ENCODE results near the gene CIAO2B. TPM values are rescaled to one million over a fixed set of nuclear protein-coding genes. Genes with fewer than 3 reads are reported as not detected.

Gene CIAO2B
- total RNA-seq, 2 donors from 2014 or later, result 75.3 to 118 TPM

DNA sequence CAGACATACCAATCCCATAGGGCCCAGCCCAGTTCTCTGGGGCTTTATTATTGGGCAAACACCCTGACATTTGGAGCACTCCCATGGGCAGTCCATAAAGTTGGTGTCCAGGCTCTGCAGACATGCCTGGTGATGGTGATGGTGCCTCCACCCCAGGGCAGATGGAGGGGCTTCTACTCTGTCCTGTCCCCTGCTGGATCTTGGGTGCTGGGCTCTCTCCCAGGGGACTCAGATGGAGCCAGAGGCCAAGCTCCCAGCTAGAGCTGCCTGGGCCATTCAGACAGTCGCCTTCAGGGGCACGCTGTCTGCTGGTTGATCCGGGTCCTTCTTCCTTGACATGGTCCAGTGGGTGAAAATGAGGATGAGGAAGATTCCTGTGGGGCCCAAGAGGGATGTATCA, 26.1 kb downstream of the CIAO2B start:
- H3K4me3 ChIP-seq, result no peak overlapping the region
- TF ChIP-seq, protein P1, sequence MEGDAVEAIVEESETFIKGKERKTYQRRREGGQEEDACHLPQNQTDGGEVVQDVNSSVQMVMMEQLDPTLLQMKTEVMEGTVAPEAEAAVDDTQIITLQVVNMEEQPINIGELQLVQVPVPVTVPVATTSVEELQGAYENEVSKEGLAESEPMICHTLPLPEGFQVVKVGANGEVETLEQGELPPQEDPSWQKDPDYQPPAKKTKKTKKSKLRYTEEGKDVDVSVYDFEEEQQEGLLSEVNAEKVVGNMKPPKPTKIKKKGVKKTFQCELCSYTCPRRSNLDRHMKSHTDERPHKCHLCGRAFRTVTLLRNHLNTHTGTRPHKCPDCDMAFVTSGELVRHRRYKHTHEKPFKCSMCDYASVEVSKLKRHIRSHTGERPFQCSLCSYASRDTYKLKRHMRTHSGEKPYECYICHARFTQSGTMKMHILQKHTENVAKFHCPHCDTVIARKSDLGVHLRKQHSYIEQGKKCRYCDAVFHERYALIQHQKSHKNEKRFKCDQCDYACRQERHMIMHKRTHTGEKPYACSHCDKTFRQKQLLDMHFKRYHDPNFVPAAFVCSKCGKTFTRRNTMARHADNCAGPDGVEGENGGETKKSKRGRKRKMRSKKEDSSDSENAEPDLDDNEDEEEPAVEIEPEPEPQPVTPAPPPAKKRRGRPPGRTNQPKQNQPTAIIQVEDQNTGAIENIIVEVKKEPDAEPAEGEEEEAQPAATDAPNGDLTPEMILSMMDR (IDR thresholded peaks at IDR 0.05), result no peak
- no peaks in the 10 kb centered on the region for H3K9me3 ChIP-seq
- H3K36me3 ChIP-seq, result no peaks in the 10 kb centered on the region
- peak overlapping the region in 1 of 2 donors; percentile 96 for H3K27ac ChIP-seq
- DNase-seq (ENCODE audit: low spot score), result no peak
- H3K4me1 ChIP-seq, result peaks cover 0 to 52% of the 10 kb centered on the region in 2 donors
- H3K27me3 ChIP-seq, result no peaks in the 10 kb centered on the region

DNA sequence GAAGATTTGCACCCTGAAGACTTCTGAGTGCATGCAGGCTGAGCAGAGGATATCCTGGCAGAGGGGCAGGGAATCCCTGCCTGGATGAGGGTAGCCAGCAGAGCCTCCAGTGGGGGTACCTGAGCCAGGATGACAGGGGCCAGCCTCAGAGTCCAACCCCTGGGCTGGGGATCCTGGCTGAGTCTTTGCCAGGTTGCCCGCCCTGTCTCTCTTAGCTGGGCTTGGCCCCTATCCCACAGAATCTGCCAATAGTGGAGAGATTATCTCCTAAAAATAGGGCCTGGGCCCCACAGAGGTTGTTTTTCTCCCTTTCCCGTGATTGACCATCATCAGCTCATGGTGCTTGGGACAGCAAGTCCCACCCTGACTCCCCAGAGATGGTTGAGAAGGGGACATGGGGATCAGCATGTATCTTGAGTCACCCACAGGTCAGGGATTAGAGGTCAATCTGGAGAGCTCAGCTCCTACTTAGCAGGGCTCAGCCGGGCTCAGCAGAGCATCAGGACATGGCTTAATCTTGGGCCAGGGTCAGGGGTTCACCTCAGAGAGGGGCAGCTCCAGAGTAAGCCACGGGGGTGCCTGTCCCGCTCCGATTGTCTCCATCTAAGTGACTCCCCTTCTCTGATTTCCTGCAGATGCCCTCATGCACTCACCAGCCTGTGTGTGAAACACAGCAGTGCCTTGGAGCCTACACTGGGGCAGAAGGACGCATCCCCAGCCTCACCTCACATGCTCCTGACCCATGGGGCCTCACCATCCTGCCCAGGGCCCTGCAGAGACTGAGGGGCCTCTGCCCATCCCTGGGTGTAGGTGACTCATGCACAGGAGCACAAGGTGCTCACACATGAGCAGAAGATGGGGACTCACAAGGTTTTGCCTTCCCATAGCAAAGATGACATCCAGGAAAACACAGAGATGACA, 27.0 kb downstream of the CIAO2B start:
- H3K27ac ChIP-seq, result peak overlapping the region; percentile 90 to 96
- no peaks in the 10 kb centered on the region for H3K27me3 ChIP-seq
- peaks cover 0 to 59% of the 10 kb centered on the region in 2 donors for H3K4me1 ChIP-seq
- H3K9me3 ChIP-seq, result no peaks in the 10 kb centered on the region
- TF ChIP-seq, protein P1 (IDR thresholded peaks at IDR 0.05), result no peak
- no peaks in the 10 kb centered on the region for H3K36me3 ChIP-seq
- no peak for DNase-seq (ENCODE audit: low spot score)
- no peak overlapping the region for H3K4me3 ChIP-seq

- peaks cover 0 to 67% of the 10 kb centered on the region in 2 donors for H3K4me1 ChIP-seq
- no peak for DNase-seq (ENCODE audit: low spot score)
- no peaks in the 10 kb centered on the region for H3K27me3 ChIP-seq
- H3K36me3 ChIP-seq, result no peaks in the 10 kb centered on the region
- no peaks in the 10 kb centered on the region for H3K9me3 ChIP-seq
- TF ChIP-seq, protein P1 (IDR thresholded peaks at IDR 0.05), result no peak
- peak overlapping the region; percentile 90 to 96 for H3K27ac ChIP-seq
- no peak overlapping the region for H3K4me3 ChIP-seq
These were observed 28.3 kb downstream of the CIAO2B start for GRCh38 chr16:66905633-66906539.

DNA sequence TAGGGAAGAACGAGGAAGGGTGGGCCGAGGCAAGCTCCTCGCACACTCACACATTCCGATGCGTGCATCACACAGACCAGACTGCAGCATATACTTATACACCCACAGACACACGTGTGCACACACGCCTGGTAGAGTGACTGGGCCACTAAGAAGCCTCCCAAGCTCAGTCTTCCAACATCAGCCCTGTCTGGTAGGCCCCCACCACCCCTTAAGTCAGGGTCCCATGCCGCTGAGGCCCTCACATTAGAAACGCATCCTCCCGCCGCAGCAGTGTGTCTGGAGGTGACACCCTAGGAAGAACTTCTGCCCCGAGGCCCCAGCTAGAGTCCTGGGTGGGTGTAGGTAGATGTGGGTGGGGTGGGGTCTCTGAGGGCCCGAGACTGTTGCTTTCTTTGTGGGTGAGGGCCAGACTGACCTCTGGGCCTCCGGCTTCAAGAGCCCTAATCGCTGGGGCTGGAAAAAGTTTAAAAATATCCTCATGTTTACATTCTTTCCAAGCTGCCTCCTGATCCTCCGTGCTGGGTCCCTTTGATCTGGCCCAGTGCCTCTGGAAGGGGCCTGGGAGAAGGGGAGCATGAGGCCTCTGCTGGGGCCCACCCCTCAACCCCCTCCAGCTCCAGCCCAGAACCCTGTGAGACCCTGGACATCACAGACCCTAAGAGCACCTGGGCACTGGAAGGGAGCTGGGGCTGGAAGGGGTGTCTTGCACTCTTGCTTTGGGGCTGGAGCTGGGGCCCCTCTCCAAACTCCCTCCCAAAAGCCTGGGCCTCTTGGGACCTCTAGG, 29.2 kb downstream of the CIAO2B start:
- Histone ChIP-seq H3K4me1 (peaks cover 0 to 72% of the 10 kb centered on the region in 2 donors), H3K36me3 (no peaks in the 10 kb centered on the region), H3K4me3 (peak overlapping the region; percentile 26 to 42), H3K9me3 (no peaks in the 10 kb centered on the region), H3K27ac (peak overlapping the region; percentile 90 to 96), H3K27me3 (no peaks in the 10 kb centered on the region)
- TF ChIP-seq, protein P1 (IDR thresholded peaks at IDR 0.05), result no peak
- DNase-seq (ENCODE audit: low spot score), result no peak

GRCh38 chr16:66904428-66904845, 29.8 kb downstream of the CIAO2B start:
- Histone ChIP-seq H3K4me1 (peaks cover 0 to 78% of the 10 kb centered on the region in 2 donors), H3K4me3 (peak overlapping the region; percentile 26 to 42), H3K27me3 (no peaks in the 10 kb centered on the region), H3K27ac (peak overlapping the region; percentile 90 to 96), H3K36me3 (no peaks in the 10 kb centered on the region), H3K9me3 (no peaks in the 10 kb centered on the region)
- TF ChIP-seq, protein P1 (IDR thresholded peaks at IDR 0.05), result no peak
- no peak for DNase-seq (ENCODE audit: low spot score)
